ENCODE data around the gene TMEM165. TPM values are rescaled to one million over a fixed set of nuclear protein-coding genes. Genes with fewer than 3 reads are reported as not detected.
A peak's percentile ranks its signal among the peaks of the same experiment; 100 is the strongest.

The TMEM165 gene
- total and polyA plus RNA-seq, 9 of the 15 experiments (the other 6 are each of a cell fraction or from before 2014, with no cell fraction given): 21.3 to 145 (median 96.8) TPM

DNA sequence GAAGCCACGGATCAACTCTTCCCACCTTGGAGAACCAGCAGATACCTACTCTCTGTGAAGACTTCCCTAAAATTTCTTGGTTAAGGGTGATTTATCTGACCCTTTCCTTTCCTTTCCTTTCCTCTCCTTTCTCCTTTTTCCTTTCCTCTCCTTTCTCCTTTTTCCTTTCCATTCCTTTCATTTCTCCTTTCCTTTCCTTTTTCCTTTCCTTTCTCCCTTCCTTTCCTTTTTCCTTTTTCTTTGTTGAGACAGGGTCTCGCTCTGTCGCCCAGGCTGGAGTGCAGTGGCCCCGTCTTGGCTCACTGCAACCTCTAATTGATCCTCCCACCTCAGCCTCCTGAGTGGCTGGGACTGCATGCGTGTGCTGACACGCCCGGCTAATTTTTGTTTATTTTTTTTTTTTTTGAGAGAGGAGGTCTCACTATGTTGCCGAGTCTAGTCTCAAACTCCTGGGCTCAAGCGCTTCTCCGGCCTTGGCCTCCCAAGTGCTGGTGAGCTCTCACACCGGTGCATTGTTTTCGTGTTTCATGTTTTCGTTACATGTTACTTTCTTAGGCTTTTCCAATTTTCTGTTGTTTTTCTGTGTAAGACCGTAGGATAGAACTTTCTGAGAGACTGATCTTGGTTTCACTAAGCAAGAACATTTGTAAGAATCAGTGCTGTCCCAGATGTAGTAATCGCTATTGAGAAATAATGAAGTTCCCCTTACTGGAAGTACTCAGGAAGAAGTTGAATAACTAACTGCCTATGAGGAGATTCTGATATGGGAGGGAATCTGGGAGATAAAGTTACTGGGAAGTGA, 2.0 kb downstream of the TMEM165 start (continued):
- TF ChIP-seq, protein P1, sequence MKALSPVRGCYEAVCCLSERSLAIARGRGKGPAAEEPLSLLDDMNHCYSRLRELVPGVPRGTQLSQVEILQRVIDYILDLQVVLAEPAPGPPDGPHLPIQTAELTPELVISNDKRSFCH (CRISPR knock-in tag; IDR thresholded peaks at IDR 0.05): no peak
- TF ChIP-seq, protein P1 (tag; IDR thresholded peaks at IDR 0.05): no peak
- TF ChIP-seq FOS (IDR thresholded peaks at IDR 0.05; ENCODE audit: extremely low read depth, insufficient read length) (no peak), HMG20A (CRISPR knock-in tag; conservative IDR thresholded peaks at IDR 0.05) (no peak), XRCC5 (IDR thresholded peaks at IDR 0.05; ENCODE audit: low read depth, low read length) (no peak), ZNF318 (IDR thresholded peaks at IDR 0.05; ENCODE audit: borderline replicate concordance in 1 of 2, low read depth in 1 of 2) (0 out of 4 replicates have a peak, but pooled peaks of 1 of the 2 experiments have one; percentile 22), PML (IDR thresholded peaks at IDR 0.05; ENCODE audit: low read length) (no peak), SIN3B (IDR thresholded peaks at IDR 0.05; ENCODE audit: low read depth) (0 out of 2 replicates have a peak, but pooled peaks have one; percentile 8), ZNF232 (CRISPR knock-in tag; IDR thresholded peaks at IDR 0.05) (no peak), PRPF4 (IDR thresholded peaks at IDR 0.05; ENCODE audit: insufficient read depth, low read depth, low read length, poor library complexity, severe bottlenecking) (no peak), ZNF134 (CRISPR knock-in tag; conservative IDR thresholded peaks at IDR 0.05) (no peak)
- TF ChIP-seq, protein P2, sequence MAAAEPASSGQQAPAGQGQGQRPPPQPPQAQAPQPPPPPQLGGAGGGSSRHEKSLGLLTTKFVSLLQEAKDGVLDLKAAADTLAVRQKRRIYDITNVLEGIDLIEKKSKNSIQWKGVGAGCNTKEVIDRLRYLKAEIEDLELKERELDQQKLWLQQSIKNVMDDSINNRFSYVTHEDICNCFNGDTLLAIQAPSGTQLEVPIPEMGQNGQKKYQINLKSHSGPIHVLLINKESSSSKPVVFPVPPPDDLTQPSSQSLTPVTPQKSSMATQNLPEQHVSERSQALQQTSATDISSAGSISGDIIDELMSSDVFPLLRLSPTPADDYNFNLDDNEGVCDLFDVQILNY (CRISPR knock-in tag; IDR thresholded peaks at IDR 0.05): no peak
- TF ChIP-seq, protein P3, sequence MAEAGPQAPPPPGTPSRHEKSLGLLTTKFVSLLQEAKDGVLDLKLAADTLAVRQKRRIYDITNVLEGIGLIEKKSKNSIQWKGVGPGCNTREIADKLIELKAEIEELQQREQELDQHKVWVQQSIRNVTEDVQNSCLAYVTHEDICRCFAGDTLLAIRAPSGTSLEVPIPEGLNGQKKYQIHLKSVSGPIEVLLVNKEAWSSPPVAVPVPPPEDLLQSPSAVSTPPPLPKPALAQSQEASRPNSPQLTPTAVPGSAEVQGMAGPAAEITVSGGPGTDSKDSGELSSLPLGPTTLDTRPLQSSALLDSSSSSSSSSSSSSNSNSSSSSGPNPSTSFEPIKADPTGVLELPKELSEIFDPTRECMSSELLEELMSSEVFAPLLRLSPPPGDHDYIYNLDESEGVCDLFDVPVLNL (CRISPR knock-in tag; IDR thresholded peaks at IDR 0.05; ENCODE audit: low read depth): no peak
- TF ChIP-seq, protein P4, sequence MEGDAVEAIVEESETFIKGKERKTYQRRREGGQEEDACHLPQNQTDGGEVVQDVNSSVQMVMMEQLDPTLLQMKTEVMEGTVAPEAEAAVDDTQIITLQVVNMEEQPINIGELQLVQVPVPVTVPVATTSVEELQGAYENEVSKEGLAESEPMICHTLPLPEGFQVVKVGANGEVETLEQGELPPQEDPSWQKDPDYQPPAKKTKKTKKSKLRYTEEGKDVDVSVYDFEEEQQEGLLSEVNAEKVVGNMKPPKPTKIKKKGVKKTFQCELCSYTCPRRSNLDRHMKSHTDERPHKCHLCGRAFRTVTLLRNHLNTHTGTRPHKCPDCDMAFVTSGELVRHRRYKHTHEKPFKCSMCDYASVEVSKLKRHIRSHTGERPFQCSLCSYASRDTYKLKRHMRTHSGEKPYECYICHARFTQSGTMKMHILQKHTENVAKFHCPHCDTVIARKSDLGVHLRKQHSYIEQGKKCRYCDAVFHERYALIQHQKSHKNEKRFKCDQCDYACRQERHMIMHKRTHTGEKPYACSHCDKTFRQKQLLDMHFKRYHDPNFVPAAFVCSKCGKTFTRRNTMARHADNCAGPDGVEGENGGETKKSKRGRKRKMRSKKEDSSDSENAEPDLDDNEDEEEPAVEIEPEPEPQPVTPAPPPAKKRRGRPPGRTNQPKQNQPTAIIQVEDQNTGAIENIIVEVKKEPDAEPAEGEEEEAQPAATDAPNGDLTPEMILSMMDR (IDR thresholded peaks at IDR 0.05 in 2 of 3, conservative IDR thresholded peaks at IDR 0.05 in 1 of 3; ENCODE audit: insufficient read depth in 2 of 3, low read depth in 1 of 3, low read length in 3 of 3): no peak
